ENCODE data around the gene SAMD4B.

Gene SAMD4B

GRCh38 chr19:39428283-39429112 is 86.3 kb downstream of the SAMD4B start:
- H3K4me3 Mint-ChIP-seq, result no peak overlapping the region
- H3K27ac Mint-ChIP-seq (ENCODE audit: low read depth), result no peak overlapping the region
- ATAC-seq (replicated peaks; ENCODE audit: extremely low read depth, poor library complexity, severe bottlenecking) (no peak), DNase-seq (ENCODE audit: low spot score in 2 of 2) (no peak)
- H3K9me3 Mint-ChIP-seq, result no peaks in the 10 kb centered on the region
- no peaks in the 10 kb centered on the region for H3K27me3 Mint-ChIP-seq
- peaks cover 20% of the 10 kb centered on the region for H3K4me1 Mint-ChIP-seq
- H3K36me3 Mint-ChIP-seq (ENCODE audit: insufficient read depth), result peaks cover 29% of the 10 kb centered on the region

- H3K27ac Mint-ChIP-seq (ENCODE audit: low read depth), result peak overlapping the region; percentile 84
- ATAC-seq (replicated peaks; ENCODE audit: extremely low read depth, poor library complexity, severe bottlenecking) (peak; percentile 67), DNase-seq (ENCODE audit: low spot score in 2 of 2) (peak; percentile 19 to 58)
- H3K4me3 Mint-ChIP-seq, result no peak overlapping the region
- H3K27me3 Mint-ChIP-seq, result no peaks in the 10 kb centered on the region
- peaks cover 41% of the 10 kb centered on the region for H3K36me3 Mint-ChIP-seq (ENCODE audit: insufficient read depth)
- H3K4me1 Mint-ChIP-seq, result peaks cover 37% of the 10 kb centered on the region
- H3K9me3 Mint-ChIP-seq, result no peaks in the 10 kb centered on the region
Observed at GRCh38 chr19:39430675-39431593, 88.7 kb downstream of the SAMD4B start.

GRCh38 chr19:39432677-39433025 is 90.4 kb downstream of the SAMD4B start:
- no peak overlapping the region for H3K27ac Mint-ChIP-seq (ENCODE audit: low read depth)
- H3K4me1 Mint-ChIP-seq, result peaks cover 47% of the 10 kb centered on the region
- ATAC-seq (replicated peaks; ENCODE audit: extremely low read depth, poor library complexity, severe bottlenecking) (no peak), DNase-seq (ENCODE audit: low spot score in 2 of 2) (no peak)
- peaks cover 49% of the 10 kb centered on the region for H3K36me3 Mint-ChIP-seq (ENCODE audit: insufficient read depth)
- H3K4me3 Mint-ChIP-seq, result peak overlapping the region; percentile 25
- no peaks in the 10 kb centered on the region for H3K9me3 Mint-ChIP-seq
- H3K27me3 Mint-ChIP-seq, result no peaks in the 10 kb centered on the region

- Mint-ChIP-seq H3K9me3 (no peaks in the 10 kb centered on the region), H3K27ac (ENCODE audit: low read depth) (peak overlapping the region; percentile 25), H3K4me1 (peaks cover 47% of the 10 kb centered on the region), H3K36me3 (ENCODE audit: insufficient read depth) (peaks cover 49% of the 10 kb centered on the region), H3K27me3 (no peaks in the 10 kb centered on the region), H3K4me3 (peak overlapping the region; percentile 96)
- ATAC-seq (replicated peaks; ENCODE audit: extremely low read depth, poor library complexity, severe bottlenecking) (no peak), DNase-seq (ENCODE audit: low spot score in 2 of 2) (no peak)
Observed at GRCh38 chr19:39433480-39434079, 91.4 kb downstream of the SAMD4B start.

- Mint-ChIP-seq H3K27me3 (no peaks in the 10 kb centered on the region), H3K36me3 (ENCODE audit: insufficient read depth) (peaks cover 49% of the 10 kb centered on the region), H3K4me3 (peak overlapping the region; percentile 96), H3K9me3 (no peaks in the 10 kb centered on the region), H3K27ac (ENCODE audit: low read depth) (peak overlapping the region; percentile 98), H3K4me1 (peaks cover 47% of the 10 kb centered on the region)
- no peak for DNase-seq (ENCODE audit: low spot score in 2 of 2)
- no peak for ATAC-seq (replicated peaks; ENCODE audit: extremely low read depth, poor library complexity, severe bottlenecking)
Observed at GRCh38 chr19:39434123-39435076, 92.2 kb downstream of the SAMD4B start.

Data from central memory CD8-positive, alpha-beta T cell (primary cell).